Inflammatory macrophage treated with lipopolysaccharide for 1 hour (primary cell): ENCODE data around the gene SPEF1.
"Not testable (repeated sequence)": the region's sequence is repeated elsewhere in the genome, so short reads cannot be mapped to it uniquely, and the experiment has no call there.

Source experiments
- DNase-seq, 2 donors: peaks; one replicate each; pipeline ENCODE4 v3.0.0-alpha.2; 2020 to 2022

SPEF1 gene

GRCh38 chr20:3781153-3781910 lies at the start of gene SPEF1:
TSS of gene SPEF1 (minus strand) at chr20:3781448. CDS start at chr20:3781287, 161 bp downstream.
- DNase-seq = peak; percentile 88 to 90

GRCh38 chr20:3829891-3830290 lies 48.6 kb upstream of the SPEF1 start:
- DNase-seq = not testable (repeated sequence)

- DNase-seq = no peak
Measured at GRCh38 chr20:3828798-3829197, 47.5 kb upstream of the SPEF1 start.

- DNase-seq = no peak
Measured at GRCh38 chr20:3826420-3826819, 45.2 kb upstream of the SPEF1 start.

GRCh38 chr20:3825526-3825925 lies 44.3 kb upstream of the SPEF1 start:
- DNase-seq = no peak

- no peak for DNase-seq
Measured at GRCh38 chr20:3823881-3824280, 42.6 kb upstream of the SPEF1 start.

GRCh38 chr20:3821996-3822395 lies 40.7 kb upstream of the SPEF1 start:
- no peak for DNase-seq

GRCh38 chr20:3820901-3821727 lies 39.9 kb upstream of the SPEF1 start:
- no peak for DNase-seq

GRCh38 chr20:3820048-3820900 lies 39.0 kb upstream of the SPEF1 start, which contains the start of gene AP5S1:
TSS of gene AP5S1 (plus strand) at chr20:3820547. CDS start at chr20:3822118, 1,571 bp downstream.
- DNase-seq = peak; percentile 92 to 99

- DNase-seq = no peak
Measured at GRCh38 chr20:3819411-3820047, 38.3 kb upstream of the SPEF1 start.

GRCh38 chr20:3818155-3819151 lies 37.2 kb upstream of the SPEF1 start:
- peak; percentile 70 to 83 for DNase-seq

- DNase-seq = no peak
Measured at GRCh38 chr20:3815703-3816315, 34.6 kb upstream of the SPEF1 start.

GRCh38 chr20:3814928-3815495 lies 33.8 kb upstream of the SPEF1 start:
- no peak for DNase-seq

GRCh38 chr20:3813848-3814581 lies 32.8 kb upstream of the SPEF1 start:
- DNase-seq = no peak

GRCh38 chr20:3812975-3813847 lies 32.0 kb upstream of the SPEF1 start:
- no peak for DNase-seq

GRCh38 chr20:3812259-3812681 lies 31.0 kb upstream of the SPEF1 start:
- no peak for DNase-seq

GRCh38 chr20:3811467-3812258 lies 30.4 kb upstream of the SPEF1 start:
- peak; percentile 89 to 91 for DNase-seq

GRCh38 chr20:3808544-3808943 lies 27.3 kb upstream of the SPEF1 start:
- no peak for DNase-seq
